ENCODE results near the gene KCNN1. TPM values are rescaled to one million over a fixed set of nuclear protein-coding genes. Genes with fewer than 3 reads are reported as not detected.

The KCNN1 gene
- total and polyA plus RNA-seq, 12 donors = 0.16 to 2.5 (median 0.62) TPM; not detected in 2

DNA sequence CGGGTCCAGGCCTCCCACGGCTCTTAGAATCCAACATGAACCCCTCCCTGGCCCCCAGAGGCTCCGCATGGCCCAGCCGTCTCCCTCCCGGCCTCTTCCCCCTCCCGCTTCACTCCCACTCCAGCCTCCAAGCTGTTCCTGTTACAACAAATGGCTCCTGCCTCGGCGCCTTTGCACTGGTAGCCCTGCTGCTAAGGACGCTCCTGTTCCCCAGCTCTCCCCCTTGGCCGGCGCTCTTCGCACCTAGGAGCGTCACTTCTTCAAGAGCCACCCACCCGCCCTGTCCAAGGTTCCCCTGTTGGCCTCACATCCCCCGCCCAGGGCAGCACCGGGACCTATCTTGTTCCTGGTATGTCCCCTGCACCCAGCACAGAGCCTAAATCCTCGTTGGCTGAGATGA lies 24.7 kb upstream of the KCNN1 start:
- intact Hi-C loops (cut with DNase I) = loop anchor here in 1 of 2 donors (10.0 kb wide), 1 partner anchor 123 kb away; no protein-coding TSS in a partner anchor
- Histone ChIP-seq H3K27ac (no peak overlapping the region), H3K4me3 (no peak overlapping the region), H3K9me3 (replicated peaks in 1 of 3) (no peaks in the 10 kb centered on the region), H3K4me1 (replicated peaks in 1 of 2) (peaks cover 0 to 12% of the 10 kb centered on the region in 2 donors), H3K36me3 (replicated peaks in 1 of 2) (peaks cover 0 to 7% of the 10 kb centered on the region in 2 donors), H3K27me3 (no peaks in the 10 kb centered on the region)
- WGBS, 4 donors = 81 to 88% (median 83%) methylated on average over 10 to 17 of the region's 17 CpGs
- no peak for DNase-seq
- TF ChIP-seq, protein P1, sequence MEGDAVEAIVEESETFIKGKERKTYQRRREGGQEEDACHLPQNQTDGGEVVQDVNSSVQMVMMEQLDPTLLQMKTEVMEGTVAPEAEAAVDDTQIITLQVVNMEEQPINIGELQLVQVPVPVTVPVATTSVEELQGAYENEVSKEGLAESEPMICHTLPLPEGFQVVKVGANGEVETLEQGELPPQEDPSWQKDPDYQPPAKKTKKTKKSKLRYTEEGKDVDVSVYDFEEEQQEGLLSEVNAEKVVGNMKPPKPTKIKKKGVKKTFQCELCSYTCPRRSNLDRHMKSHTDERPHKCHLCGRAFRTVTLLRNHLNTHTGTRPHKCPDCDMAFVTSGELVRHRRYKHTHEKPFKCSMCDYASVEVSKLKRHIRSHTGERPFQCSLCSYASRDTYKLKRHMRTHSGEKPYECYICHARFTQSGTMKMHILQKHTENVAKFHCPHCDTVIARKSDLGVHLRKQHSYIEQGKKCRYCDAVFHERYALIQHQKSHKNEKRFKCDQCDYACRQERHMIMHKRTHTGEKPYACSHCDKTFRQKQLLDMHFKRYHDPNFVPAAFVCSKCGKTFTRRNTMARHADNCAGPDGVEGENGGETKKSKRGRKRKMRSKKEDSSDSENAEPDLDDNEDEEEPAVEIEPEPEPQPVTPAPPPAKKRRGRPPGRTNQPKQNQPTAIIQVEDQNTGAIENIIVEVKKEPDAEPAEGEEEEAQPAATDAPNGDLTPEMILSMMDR (IDR thresholded peaks at IDR 0.05) = no peak
- TF ChIP-seq POLR2A (IDR thresholded peaks at IDR 0.05) = no peak

DNA sequence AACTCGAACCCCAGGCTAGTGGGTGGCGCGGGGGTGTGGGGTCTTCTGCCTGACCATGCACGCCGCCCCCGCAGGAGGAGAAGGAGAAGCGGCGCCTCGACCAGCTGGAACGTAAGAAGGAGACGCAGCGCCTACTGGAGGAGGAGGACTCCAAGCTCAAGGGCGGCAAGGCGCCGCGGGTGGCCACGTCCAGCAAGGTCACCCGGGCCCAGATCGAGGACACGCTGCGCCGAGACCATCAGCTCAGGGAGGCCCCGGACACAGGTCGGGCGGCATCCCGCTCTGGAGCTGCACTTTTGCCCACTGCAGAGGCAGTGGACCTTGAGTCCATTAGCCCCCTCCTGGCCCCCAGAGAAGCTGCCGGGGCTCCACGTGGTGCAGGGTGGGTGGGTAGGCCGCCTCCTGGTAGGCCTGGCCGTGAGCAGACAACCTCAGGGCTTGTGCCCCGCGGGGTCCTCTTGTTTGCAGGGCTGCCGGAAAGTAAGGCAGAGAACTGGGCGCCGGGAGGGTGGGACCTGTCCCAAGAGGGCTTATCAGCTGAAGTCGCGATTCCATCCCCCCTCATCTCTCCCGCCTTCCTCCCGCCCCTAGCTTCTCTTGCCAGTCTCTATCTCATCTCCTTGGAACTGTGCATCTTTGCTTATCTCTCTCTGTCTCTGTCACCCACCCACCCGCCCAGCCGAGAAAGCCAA lies 24.2 kb upstream of the KCNN1 start:
- TF ChIP-seq, protein P1 (IDR thresholded peaks at IDR 0.05) = no peak
- no peak for TF ChIP-seq POLR2A (IDR thresholded peaks at IDR 0.05)
- Histone ChIP-seq H3K9me3 (replicated peaks in 1 of 3) (no peaks in the 10 kb centered on the region), H3K4me3 (peak overlapping the region in 1 of 4 donors; percentile 11), H3K4me1 (replicated peaks in 1 of 2) (peaks cover 0 to 14% of the 10 kb centered on the region in 2 donors), H3K27me3 (no peaks in the 10 kb centered on the region), H3K36me3 (replicated peaks in 1 of 2) (peaks cover 0 to 7% of the 10 kb centered on the region in 2 donors), H3K27ac (no peak overlapping the region)
- DNase-seq = peak in 1 of 7 donors; percentile 19
- 49 to 61% (median 52%) methylated on average over 8 to 41 of the region's 41 CpGs for WGBS, 4 donors
- intact Hi-C loops (cut with DNase I) = loop anchor here in 1 of 2 donors (10.0 kb wide), 1 partner anchor 122 kb away; no protein-coding TSS in a partner anchor

DNA sequence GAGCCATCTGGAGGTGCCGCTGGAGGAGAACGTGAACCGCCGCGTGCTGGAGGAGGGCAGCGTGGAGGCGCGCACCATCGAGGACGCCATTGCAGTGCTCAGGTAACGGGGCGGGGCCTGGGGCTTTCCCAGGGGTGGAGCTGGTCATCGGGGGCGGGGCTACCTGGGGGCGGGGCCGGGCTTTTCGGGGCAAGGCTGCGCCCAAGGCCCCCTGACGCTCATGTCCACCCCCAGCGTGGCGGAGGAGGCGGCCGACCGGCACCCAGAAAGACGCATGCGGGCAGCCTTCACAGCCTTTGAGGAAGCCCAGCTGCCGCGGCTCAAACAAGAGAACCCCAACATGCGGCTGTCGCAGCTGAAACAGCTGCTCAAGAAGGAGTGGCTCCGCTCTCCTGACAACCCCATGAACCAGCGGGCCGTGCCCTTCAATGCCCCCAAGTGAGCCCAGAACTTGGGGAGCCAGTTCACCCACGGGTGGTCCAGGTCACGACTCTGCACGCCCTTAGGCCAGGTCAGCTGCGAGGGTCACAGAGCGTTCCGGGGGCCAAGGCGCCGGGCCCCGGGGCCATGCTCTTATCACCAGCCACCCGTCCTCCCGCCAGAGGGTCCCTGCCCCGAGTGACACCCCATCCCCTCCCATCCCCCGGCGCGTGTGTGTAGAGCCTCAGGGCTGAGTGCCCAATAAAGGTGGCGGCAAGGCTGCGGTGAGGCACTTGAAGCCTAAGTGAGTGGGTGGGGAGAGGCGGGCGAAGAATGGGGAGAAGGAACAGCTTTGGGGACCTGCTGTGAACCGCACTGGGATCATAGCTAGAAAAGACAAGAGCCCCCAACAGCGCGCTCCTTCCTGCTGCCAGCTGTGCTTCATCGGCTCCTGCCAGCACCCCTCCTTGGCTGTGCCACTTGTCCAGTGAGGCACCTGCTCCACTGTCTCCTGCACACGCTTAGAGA lies 23.4 kb upstream of the KCNN1 start:
- Histone ChIP-seq H3K4me3 (peak overlapping the region in 1 of 4 donors; percentile 11), H3K4me1 (replicated peaks in 1 of 2) (peaks cover 0 to 14% of the 10 kb centered on the region in 2 donors), H3K9me3 (replicated peaks in 1 of 3) (no peaks in the 10 kb centered on the region), H3K27ac (peak overlapping the region in 1 of 5 donors; percentile 8), H3K27me3 (no peaks in the 10 kb centered on the region), H3K36me3 (replicated peaks in 1 of 2) (peaks cover 0 to 6% of the 10 kb centered on the region in 2 donors)
- TF ChIP-seq, protein P1 (IDR thresholded peaks at IDR 0.05) = no peak
- TF ChIP-seq POLR2A (IDR thresholded peaks at IDR 0.05) = no peak
- 53 to 63% (median 58%) methylated on average over 21 to 57 of the region's 57 CpGs for WGBS, 4 donors
- DNase-seq = peak in 6 of 7 donors; percentile 46 to 69 (median 52)
- intact Hi-C loops (cut with DNase I) = loop anchor here in 1 of 2 donors (10.0 kb wide), 1 partner anchor 121 kb away; no protein-coding TSS in a partner anchor

DNA sequence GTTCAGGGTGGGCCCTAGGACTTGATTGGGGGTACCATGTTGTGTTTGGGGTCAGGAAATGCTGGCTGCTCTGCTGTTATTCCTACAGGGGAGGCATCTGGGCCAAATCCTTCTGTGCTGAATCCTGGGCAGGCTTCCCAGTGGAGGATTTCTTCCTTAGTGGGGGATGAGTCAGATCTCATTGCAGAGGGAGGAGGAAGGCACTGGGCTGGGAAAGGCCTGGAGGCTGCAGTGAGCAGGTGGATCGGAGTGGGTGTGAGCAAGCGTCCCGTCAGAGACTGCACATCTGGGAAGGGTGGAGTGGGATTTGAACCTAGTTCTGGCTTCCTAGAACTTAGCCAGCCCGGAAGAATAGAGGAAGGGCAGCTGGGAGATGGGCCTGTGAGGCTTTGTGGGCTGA lies 22.6 kb upstream of the KCNN1 start:
- TF ChIP-seq, protein P1 (IDR thresholded peaks at IDR 0.05) = no peak
- no peak for TF ChIP-seq POLR2A (IDR thresholded peaks at IDR 0.05)
- 32 to 55% (median 45%) methylated on average over 4 of the region's 4 CpGs for WGBS, 4 donors
- DNase-seq = peak; percentile 62 to 77 (median 73)
- Histone ChIP-seq H3K27ac (peak overlapping the region in 1 of 5 donors; percentile 8), H3K36me3 (replicated peaks in 1 of 2) (no peaks in the 10 kb centered on the region), H3K4me3 (no peak overlapping the region), H3K4me1 (replicated peaks in 1 of 2) (peaks cover 0 to 21% of the 10 kb centered on the region in 2 donors), H3K9me3 (replicated peaks in 1 of 3) (no peaks in the 10 kb centered on the region), H3K27me3 (no peaks in the 10 kb centered on the region)
- intact Hi-C loops (cut with DNase I) = loop anchor here in 1 of 2 donors (10.0 kb wide), 1 partner anchor 120 kb away; no protein-coding TSS in a partner anchor
